MM.1S (cell line): ENCODE data around the gene PDZRN3.

Experiments
- EZH2 ChIP-seq: fragments of 300-600 bp; sonication (generic); optimal IDR thresholded peaks from 2 replicates; pipeline ENCODE3; 2017; ENCODE audit warnings: low read depth, mild to moderate bottlenecking, antibody characterized with exemption, low read length, mixed read lengths
- EZH2phosphoT487 ChIP-seq: fragments of 300-600 bp; sonication (generic); IDR thresholded peaks from 2 replicates; pipeline ENCODE4 v1.6.1; 2018; ENCODE audit warnings: antibody characterized with exemption, low read length
- TF ChIP-seq, protein P1 (sequence below): fragments of 300-600 bp; sonication (generic); IDR thresholded peaks from 2 replicates; pipeline ENCODE4 v1.5.1; 2016; ENCODE audit warnings: antibody characterized with exemption, low read length, mixed read lengths

DNA sequence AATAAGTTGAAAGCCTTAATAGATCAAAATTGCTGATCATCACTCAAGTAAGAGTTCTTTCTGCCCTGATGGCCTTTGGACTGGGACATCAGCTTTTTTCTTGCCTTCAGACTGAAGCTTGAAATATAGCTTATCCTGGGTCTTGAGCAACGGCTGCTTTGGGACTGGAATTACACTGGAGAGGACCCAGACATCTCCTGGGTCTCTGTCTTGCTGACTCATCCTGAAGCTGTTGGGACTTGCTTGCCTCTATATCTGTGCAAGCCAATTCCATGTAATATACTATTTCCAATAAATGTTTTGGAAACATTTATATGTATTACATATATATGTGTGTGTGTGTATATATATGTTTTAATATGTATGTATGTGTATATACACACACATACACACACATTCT lies 260.2 kb downstream of the PDZRN3 start:
- TF ChIP-seq, protein P1, sequence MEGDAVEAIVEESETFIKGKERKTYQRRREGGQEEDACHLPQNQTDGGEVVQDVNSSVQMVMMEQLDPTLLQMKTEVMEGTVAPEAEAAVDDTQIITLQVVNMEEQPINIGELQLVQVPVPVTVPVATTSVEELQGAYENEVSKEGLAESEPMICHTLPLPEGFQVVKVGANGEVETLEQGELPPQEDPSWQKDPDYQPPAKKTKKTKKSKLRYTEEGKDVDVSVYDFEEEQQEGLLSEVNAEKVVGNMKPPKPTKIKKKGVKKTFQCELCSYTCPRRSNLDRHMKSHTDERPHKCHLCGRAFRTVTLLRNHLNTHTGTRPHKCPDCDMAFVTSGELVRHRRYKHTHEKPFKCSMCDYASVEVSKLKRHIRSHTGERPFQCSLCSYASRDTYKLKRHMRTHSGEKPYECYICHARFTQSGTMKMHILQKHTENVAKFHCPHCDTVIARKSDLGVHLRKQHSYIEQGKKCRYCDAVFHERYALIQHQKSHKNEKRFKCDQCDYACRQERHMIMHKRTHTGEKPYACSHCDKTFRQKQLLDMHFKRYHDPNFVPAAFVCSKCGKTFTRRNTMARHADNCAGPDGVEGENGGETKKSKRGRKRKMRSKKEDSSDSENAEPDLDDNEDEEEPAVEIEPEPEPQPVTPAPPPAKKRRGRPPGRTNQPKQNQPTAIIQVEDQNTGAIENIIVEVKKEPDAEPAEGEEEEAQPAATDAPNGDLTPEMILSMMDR: no peak
- TF ChIP-seq EZH2 (no peak), EZH2phosphoT487 (no peak)
